ENCODE measurements around the gene CD40.

Gene CD40

GRCh38 chr20:46176739-46177378 is 58.7 kb downstream of the CD40 start:
- TF ChIP-seq POLR2AphosphoS5 (IDR thresholded peaks at IDR 0.05; ENCODE audit: low read depth, low read length) (no peak), TAF1 (IDR thresholded peaks at IDR 0.05; ENCODE audit: borderline replicate concordance, insufficient read depth, low read length) (no peak), FOXP2 (optimal IDR thresholded peaks at IDR 0.05; ENCODE audit: borderline replicate concordance, extremely low read depth, extremely low read length, insufficient read depth) (no peak), SIN3A (IDR thresholded peaks at IDR 0.05; ENCODE audit: borderline replicate concordance, insufficient read depth, low read length) (no peak)
- TF ChIP-seq, protein P1, sequence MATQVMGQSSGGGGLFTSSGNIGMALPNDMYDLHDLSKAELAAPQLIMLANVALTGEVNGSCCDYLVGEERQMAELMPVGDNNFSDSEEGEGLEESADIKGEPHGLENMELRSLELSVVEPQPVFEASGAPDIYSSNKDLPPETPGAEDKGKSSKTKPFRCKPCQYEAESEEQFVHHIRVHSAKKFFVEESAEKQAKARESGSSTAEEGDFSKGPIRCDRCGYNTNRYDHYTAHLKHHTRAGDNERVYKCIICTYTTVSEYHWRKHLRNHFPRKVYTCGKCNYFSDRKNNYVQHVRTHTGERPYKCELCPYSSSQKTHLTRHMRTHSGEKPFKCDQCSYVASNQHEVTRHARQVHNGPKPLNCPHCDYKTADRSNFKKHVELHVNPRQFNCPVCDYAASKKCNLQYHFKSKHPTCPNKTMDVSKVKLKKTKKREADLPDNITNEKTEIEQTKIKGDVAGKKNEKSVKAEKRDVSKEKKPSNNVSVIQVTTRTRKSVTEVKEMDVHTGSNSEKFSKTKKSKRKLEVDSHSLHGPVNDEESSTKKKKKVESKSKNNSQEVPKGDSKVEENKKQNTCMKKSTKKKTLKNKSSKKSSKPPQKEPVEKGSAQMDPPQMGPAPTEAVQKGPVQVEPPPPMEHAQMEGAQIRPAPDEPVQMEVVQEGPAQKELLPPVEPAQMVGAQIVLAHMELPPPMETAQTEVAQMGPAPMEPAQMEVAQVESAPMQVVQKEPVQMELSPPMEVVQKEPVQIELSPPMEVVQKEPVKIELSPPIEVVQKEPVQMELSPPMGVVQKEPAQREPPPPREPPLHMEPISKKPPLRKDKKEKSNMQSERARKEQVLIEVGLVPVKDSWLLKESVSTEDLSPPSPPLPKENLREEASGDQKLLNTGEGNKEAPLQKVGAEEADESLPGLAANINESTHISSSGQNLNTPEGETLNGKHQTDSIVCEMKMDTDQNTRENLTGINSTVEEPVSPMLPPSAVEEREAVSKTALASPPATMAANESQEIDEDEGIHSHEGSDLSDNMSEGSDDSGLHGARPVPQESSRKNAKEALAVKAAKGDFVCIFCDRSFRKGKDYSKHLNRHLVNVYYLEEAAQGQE (IDR thresholded peaks at IDR 0.05; ENCODE audit: insufficient read depth in 1 of 2, low read depth in 2 of 2, low read length in 2 of 2): no peak

DNA sequence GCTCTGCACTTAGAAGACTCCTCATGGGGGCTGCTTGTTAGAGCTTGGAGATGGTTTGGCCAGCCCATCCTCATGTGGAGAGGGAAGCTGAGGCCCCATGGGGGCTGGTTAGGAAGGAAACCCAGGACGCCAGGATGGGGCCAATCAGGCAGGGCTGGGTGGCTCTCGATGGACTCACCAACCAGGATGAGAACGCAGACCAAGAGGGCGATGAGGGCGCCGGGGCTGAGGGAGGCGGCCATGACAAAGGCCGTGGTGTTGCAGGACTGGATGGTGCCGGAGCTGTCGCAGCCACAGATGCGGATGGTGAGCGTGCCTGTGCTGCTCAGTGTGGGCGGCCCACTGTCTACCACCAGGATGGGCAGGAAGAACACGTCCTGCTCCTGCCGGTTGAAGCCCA is 59.7 kb downstream of the CD40 start:
- no peak for TF ChIP-seq SIN3A (IDR thresholded peaks at IDR 0.05; ENCODE audit: borderline replicate concordance, insufficient read depth, low read length)
- no peak for TF ChIP-seq TAF1 (IDR thresholded peaks at IDR 0.05; ENCODE audit: borderline replicate concordance, insufficient read depth, low read length)
- no peak for TF ChIP-seq FOXP2 (optimal IDR thresholded peaks at IDR 0.05; ENCODE audit: borderline replicate concordance, extremely low read depth, extremely low read length, insufficient read depth)
- TF ChIP-seq, protein P1 (IDR thresholded peaks at IDR 0.05; ENCODE audit: insufficient read depth in 1 of 2, low read depth in 2 of 2, low read length in 2 of 2): no peak
- no peak for TF ChIP-seq POLR2AphosphoS5 (IDR thresholded peaks at IDR 0.05; ENCODE audit: low read depth, low read length)

- no peak for TF ChIP-seq TAF1 (IDR thresholded peaks at IDR 0.05; ENCODE audit: borderline replicate concordance, insufficient read depth, low read length)
- TF ChIP-seq, protein P1 (IDR thresholded peaks at IDR 0.05; ENCODE audit: insufficient read depth in 1 of 2, low read depth in 2 of 2, low read length in 2 of 2): no peak
- TF ChIP-seq POLR2AphosphoS5 (IDR thresholded peaks at IDR 0.05; ENCODE audit: low read depth, low read length): no peak
- TF ChIP-seq FOXP2 (optimal IDR thresholded peaks at IDR 0.05; ENCODE audit: borderline replicate concordance, extremely low read depth, extremely low read length, insufficient read depth): no peak
- TF ChIP-seq SIN3A (IDR thresholded peaks at IDR 0.05; ENCODE audit: borderline replicate concordance, insufficient read depth, low read length): no peak
Observed at GRCh38 chr20:46178891-46179290, 60.8 kb downstream of the CD40 start.
